C4-2B (cell line): ENCODE data around the gene IFT122.

Experiments
- H3K27ac ChIP-seq: fragments of 450-650 bp; 2 replicates; pipeline ENCODE4 v1.5.1; 2017
- ZFX ChIP-seq: fragments of 450-650 bp; IDR thresholded peaks from 2 replicates; pipeline ENCODE4 v1.6.1; 2017
- TF ChIP-seq, protein P1 (sequence below): fragments of 450-650 bp; conservative IDR thresholded peaks from 2 replicates; pipeline ENCODE4 v1.5.1; 2017; ENCODE audit warnings: mild to moderate bottlenecking

Gene IFT122

GRCh38 chr3:129418041-129418973 is 21.7 kb upstream of the IFT122 start:
- TF ChIP-seq ZFX: no peak
- TF ChIP-seq, protein P1, sequence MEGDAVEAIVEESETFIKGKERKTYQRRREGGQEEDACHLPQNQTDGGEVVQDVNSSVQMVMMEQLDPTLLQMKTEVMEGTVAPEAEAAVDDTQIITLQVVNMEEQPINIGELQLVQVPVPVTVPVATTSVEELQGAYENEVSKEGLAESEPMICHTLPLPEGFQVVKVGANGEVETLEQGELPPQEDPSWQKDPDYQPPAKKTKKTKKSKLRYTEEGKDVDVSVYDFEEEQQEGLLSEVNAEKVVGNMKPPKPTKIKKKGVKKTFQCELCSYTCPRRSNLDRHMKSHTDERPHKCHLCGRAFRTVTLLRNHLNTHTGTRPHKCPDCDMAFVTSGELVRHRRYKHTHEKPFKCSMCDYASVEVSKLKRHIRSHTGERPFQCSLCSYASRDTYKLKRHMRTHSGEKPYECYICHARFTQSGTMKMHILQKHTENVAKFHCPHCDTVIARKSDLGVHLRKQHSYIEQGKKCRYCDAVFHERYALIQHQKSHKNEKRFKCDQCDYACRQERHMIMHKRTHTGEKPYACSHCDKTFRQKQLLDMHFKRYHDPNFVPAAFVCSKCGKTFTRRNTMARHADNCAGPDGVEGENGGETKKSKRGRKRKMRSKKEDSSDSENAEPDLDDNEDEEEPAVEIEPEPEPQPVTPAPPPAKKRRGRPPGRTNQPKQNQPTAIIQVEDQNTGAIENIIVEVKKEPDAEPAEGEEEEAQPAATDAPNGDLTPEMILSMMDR: no peak
- H3K27ac ChIP-seq: no peak overlapping the region

DNA sequence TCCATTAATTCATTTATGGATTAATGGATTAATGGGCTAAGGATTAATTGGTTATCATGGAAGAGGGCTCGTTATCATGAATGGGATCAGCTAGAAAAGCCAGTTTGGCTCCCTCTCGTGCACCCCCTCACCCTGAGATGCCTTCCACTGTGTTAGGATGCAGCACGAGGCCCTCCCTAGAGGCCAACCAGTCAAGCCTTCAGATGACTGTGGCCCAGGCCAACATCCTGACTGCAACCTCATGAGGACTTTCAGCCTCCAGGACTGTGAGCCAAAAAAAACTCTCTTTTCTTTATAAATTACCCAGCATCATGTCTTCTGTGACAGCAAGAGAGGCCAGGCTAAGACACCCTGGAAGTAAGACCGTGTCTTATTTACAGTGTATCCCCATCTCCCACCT is 20.5 kb upstream of the IFT122 start:
- TF ChIP-seq ZFX: no peak
- TF ChIP-seq, protein P1: no peak
- no peak overlapping the region for H3K27ac ChIP-seq

DNA sequence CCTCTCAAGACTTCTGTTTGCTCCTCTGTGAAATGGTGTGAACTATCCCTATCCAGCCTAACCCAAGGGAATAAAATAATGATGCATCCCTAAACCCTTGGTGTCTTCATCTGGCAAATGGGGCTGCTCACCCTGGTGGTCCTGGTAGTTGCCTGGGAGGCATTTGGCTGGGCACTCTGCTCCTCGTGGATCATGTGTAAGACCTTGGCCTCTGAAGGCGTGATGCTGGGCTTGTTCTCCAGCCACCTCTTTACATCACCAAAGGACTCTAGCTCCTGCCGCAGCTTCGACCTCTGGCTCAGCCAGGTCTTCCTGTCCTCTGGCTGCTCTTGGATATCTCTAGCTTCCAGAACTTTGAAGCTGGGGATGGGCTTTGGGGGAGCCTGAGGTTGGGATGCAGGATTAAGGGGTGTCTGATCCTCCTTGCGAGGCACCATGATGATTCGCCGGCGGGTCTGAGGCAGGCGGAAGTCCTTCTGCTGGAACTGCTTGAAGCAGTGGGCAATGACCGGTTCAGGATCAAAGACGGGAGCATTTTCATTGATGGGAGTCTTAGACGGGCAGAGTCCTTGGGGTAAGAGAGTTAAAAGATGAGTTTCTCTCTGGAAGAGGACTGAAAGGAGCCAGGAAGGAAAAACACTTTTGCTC is 18.7 kb upstream of the IFT122 start:
- TF ChIP-seq ZFX: no peak
- TF ChIP-seq, protein P1: no peak
- H3K27ac ChIP-seq: no peak overlapping the region

GRCh38 chr3:129421988-129422745 is 17.9 kb upstream of the IFT122 start:
- TF ChIP-seq, protein P1: no peak
- no peak for TF ChIP-seq ZFX
- peak overlapping the region; percentile 98 for H3K27ac ChIP-seq

- H3K27ac ChIP-seq: peak overlapping the region; percentile 98
Measured at GRCh38 chr3:129422897-129423296, 17.1 kb upstream of the IFT122 start.

DNA sequence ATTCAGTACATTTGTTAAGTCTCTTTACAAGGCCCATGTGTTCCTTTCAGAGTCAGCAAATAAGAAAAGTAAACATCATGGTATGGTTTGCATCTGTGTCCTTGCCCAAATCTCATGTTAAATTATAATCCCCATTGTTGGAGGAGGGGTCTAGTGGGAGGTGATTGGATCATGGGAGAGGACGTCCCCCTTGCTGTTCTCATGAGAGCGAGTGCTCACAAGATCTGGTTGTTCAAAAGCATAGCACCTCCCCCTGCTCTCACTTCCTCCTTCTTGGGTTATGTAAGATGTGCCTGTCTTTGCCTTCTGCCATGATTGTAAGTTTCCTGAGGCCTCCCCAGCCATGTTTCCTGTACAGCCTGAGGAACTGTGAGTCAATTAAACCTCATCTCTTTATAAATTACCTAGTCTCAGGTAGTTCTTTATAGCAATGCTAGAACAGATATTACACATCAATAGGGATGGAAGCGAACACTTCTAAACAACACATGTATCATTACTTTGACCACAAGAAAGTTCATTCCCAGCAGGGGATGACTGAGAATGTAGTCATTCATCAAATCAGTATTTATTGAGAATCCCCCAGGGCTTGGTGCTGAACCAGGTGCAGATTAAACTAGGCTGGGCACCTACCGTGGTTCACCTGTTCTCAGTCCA is 15.7 kb upstream of the IFT122 start:
- no peak for TF ChIP-seq ZFX
- TF ChIP-seq, protein P1: no peak
- H3K27ac ChIP-seq: peak overlapping the region; percentile 98

More at GRCh38 chr3:129422897-129423296, 17.1 kb upstream of the IFT122 start:
- no peak for TF ChIP-seq ZFX
- TF ChIP-seq, protein P1: no peak
